GM19397 (cell line): ENCODE results near the gene LMNB1.
"Not testable (repeated sequence)": the region's sequence is repeated elsewhere in the genome, so short reads cannot be mapped to it uniquely, and the experiment has no call there.

Experiments used
- ATAC-seq: cut with Tn5 transposase; IDR thresholded peaks from one replicate; pipeline ENCODE4 v1.9.1; 2021; ENCODE audit warnings: mild to moderate bottlenecking, moderate library complexity; ENCODE audit not compliant: unreplicated experiment

The LMNB1 gene

DNA sequence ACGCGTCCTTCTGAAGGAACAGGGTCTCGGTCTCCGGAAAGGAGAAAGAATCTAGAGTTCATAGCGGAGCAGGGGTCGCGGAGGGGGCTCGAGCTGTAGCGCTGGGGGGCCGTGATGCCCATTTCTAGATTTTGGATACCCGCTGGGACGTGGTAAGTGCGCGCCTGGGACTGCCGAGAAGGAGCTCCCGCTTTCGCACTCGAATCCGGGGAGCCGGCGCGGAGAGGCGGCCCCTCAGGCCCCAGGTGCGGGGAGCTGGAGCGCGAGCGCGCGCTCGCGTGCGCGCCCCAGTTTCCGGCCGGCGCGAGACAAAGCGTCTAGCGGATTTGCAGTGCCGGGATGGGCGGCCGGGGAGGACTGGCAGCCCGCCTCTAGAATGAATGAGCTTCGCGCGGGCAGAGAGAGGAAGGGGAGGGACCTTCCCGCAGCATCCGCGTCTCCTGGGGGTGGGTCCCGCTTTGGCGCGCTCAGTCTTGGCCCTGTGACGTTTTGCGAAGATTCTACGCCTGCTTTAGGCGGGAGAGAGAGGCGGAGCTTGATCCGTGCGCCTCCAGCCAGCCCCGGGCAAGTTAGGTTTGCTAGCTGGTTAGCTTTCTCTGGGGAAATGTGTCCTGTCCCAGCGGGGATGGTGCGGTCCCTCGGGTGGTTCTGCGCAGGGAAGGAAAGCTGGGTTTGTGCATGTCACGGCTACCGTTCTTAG, 1.2 kb downstream of the LMNB1 start:
- ATAC-seq: peak; percentile 63

DNA sequence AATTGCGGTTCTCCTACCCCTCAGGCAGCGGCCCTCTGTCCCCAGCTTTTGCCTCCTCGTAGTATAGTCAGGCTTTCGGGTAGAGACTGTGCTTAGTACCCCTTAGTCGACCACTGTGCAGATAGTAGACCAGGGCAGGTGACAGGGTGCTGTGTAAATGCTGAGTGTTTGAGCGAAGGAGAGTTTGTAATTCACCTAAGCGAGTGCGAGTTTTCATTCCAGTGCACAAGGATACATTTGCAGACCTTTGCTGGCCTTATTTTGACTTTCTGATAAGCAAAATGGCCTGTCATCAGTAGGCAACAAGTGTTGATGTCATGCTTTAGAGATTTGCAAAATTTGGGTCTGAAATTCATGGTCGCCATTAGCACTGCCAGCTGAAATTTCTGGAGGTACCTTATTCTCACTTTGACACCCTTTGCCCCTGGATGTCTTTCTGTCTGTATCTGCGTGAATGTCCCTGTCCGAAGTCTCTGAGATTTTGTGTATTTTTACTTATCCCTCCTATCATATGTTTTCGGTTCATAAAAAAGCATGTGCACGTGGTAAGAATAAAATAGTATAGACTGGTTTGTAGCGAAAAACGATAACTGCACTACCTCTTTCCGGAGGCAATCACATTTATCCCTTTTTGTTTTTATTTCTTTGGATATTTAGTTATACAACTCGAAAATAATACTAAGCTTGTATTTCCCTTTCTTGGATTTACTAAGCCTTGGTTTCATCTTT, 1.9 kb downstream of the LMNB1 start:
- ATAC-seq: no peak

DNA sequence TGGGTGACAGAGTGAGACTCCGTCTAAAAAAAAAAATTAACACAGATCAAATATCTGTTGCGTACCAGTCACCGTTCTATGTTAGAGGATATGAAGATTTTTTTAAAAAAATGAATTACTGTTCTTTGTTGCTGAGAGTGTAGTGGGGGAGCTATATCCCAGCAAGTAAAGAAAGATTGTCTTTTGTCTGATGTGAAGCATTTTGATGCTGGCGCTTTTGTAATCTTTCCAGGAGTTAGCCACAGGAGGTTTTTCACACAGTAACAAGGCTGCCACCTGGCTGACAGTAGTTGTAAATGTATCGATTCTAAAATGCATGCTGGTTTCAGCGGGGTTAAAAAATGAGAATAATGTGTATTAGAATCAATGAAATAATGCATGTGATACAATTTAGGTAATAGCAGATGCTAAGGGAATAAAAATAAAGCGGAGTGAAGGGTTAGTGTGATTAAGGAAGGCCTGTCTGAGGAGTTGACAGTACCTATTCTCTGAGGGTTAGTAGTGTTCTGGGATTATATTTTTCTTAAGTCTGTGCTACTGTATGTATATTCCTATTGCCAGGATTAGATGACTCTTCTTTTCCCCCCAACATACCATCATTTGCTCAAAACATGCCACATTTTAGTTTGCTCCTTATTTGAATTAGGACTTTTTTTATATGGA, 3.4 kb downstream of the LMNB1 start:
- ATAC-seq: no peak

DNA sequence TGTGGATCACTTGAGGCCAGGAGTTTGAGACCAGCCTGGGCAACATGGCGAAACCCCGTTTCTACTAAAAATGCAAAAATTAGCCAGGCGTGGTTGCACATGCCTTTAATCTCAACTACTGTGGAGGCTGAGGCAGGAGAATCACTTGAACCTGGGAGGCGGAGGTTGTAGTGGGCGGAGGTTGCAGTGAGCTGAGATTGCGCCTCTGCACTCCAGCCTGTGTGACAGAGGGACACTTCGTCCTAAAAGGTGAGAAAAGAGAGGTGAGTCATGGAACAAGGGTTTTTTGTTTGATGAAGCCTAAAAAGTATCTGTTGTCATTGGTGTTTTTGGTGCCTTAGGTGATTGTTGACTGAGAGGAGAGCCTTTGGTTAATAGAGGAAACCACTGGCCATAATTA, 11.5 kb downstream of the LMNB1 start:
- not testable (repeated sequence) for ATAC-seq

DNA sequence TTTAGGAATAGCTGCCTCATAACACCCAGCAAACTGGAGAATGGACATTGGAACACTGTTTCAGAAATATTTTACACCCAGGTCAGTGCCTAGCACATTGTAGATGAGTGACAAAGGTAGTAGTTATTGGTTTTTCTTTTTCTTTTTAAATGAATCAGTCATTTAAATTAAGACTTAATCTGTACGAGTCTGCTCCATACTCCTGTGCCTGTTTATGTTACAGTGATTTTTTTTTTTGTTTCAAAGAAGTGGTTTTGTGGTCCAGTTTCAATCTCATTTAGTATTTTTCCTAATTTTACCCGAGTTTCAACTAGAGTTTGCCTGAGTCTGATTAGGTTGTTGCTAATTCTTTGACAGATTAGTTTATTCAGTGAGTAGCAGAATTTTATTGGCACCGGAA, 16.2 kb downstream of the LMNB1 start:
- ATAC-seq: no peak

DNA sequence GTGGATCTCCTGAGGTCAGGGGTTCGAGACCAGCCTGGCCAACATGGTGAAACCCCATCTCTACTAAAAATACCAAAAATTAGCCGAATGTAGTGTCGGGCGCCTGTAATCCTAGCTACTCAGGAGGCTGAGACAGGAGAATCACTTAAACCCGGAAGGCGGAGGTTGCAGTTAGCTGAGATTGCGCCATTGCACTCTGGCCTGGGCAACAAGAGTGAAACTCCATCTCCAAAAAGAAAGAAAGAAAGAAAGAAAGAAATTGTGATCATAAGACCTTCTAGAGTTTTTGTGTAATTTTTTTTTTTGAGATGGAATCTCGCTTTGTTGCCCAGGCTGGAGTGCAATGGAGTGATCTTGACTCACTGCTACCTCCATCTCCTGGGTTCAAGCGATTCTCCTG, 16.7 kb downstream of the LMNB1 start:
- ATAC-seq: not testable (repeated sequence)

DNA sequence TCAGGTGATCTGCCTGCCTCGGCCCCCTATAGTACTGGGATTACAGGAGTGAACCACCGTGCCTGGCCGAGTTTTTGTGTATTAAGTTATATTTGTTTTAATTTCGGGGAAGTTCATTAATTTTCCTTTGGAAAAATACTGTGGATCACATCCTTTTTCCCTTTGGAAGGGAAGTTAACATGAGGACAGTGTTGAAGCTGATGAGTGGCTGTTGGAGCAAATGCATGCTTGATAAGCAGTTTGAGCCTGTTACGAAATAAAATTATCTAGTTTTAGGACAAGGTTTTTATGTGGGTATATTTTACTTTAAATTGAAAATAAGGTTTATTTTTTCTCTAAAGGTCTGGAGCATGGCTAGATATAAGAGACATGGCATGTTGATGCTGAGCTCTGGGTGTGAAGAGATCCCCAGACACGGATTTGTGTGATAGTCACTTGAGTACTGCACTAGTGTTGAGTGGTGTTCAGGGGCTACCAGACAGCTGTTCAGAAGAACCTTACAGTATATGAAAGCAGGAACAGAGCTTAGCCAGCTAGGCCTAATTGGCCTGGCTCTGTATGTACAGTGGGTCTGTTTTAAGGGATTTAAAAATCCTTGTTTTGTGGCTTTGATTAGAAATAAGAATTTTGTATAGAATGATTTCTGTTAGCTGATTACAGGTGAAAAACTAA, 17.4 kb downstream of the LMNB1 start:
- no peak for ATAC-seq

DNA sequence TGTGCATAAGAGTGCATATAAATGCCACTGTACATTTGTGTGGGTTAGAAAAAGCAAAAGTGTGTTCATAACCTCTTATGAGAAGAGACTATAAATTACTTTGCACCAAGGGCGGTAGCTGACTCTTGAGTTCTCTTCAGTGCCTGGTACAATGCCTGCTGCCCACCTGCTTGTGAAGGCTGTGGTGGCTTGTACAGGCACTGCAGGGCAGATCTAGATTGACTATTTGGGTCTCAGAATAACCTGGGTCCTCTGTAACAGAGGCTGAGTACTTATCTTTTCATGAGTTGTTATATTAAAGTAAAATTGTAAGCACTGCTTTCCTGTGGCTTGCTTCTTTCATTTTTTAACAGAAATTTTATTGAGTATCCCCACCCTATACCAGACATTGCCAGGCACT, 22.8 kb downstream of the LMNB1 start:
- ATAC-seq: no peak

DNA sequence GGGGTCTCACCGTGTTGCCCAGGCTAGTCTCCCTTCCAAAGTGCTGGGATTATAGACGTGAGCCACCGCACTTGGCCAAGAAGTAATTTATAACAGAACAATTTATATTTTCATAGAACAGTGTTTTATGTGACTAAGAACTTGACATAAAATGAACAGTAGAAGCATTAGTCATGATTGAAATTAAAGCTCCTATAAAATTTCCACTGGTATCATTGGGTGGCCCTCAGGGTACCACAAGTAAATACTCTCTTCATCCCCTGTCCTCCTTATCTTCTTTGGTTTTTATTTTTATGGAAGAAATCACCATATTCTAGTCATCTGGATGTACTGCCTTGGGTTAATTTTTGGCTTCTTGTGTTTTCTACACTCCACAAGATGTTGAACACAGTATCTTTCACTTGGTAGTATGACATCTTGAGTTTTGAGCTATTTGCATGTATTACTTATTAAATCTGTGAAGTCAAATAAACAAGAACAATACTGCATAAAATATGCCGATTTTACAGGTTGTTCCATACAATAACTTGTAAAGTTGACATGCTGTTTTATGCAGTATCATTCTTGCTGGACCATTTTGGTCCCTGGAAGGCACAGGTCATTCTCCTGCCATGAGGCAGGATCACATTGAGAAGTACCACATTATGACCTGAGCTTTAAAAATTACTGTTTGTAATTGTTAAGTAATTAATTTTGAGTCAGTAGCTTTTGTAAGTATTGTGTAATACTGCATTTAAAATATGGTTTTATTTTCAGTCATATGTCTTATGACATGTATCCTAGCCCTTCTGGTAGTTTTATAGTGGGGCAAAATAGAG, 24.4 kb downstream of the LMNB1 start:
- no peak for ATAC-seq

DNA sequence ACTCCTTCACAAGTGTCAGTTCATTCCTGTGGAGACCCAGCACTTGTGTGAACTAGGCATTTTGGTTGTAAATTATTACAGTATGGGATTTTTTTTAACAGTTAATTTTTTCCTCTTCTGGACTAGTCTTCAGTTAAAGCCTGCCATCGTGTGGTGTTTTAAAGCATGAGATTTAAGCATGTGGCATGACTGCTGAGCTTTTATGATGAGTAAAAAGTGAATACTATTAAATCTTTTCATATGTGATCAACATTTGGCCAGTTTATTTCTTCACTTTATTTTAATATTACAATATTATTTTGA, 25.0 kb downstream of the LMNB1 start:
- ATAC-seq: no peak

DNA sequence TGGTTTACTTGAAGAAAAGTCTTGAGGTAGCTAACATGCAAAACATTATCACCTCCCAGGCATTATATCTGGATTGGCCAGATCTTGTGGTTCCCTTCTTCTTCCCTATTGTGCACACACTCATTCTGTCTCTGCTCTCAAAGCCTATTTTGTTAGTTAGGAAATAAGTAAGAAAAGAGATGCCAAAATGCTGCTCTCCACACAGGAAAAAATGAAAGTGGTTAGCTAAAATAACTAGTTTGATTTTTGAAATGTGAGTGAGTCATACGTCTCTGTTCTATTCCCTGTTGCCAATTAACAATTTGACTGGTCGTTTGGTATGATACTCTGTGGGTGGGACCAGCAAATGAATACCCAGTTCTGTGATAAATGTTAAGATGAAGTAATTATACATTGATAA, 28.1 kb downstream of the LMNB1 start:
- no peak for ATAC-seq

DNA sequence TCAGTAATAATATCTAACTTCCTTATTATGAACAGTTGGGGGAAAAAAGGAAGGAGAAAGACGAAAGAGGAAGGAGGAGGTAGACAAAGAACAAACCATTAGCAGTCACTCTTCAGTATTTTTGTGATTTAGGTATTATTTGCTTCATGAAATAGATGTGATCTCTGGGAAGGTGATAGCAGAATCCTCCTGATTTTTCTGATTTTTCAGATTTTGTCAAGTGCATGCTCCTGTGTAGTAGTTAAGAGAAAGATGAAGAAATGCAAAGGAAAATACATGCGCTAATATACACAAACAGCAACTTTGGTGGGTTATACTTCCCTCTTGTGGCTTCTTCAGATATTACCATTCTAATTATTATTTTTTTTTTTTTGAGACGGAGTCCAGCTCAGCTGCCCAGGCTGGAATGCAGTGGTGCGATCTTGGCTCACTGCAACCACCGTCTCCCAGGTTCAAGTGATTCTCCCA, 31.6 kb downstream of the LMNB1 start:
- ATAC-seq: peak; percentile 41

DNA sequence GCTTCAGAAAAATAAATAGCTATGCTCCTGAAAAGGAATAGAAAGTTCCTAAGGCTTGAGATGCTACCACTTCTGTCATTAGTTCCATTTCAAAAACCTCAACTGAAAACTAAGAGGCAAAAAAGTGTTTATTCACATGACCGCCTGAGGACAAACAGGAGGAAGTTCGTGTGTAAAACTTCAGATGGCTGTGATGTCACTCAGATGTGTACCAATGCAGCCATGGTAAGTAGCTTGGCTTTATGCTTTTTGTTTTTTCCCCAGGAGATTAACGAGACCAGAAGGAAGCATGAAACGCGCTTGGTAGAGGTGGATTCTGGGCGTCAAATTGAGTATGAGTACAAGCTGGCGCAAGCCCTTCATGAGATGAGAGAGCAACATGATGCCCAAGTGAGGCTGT, 33.0 kb downstream of the LMNB1 start:
- ATAC-seq: no peak

DNA sequence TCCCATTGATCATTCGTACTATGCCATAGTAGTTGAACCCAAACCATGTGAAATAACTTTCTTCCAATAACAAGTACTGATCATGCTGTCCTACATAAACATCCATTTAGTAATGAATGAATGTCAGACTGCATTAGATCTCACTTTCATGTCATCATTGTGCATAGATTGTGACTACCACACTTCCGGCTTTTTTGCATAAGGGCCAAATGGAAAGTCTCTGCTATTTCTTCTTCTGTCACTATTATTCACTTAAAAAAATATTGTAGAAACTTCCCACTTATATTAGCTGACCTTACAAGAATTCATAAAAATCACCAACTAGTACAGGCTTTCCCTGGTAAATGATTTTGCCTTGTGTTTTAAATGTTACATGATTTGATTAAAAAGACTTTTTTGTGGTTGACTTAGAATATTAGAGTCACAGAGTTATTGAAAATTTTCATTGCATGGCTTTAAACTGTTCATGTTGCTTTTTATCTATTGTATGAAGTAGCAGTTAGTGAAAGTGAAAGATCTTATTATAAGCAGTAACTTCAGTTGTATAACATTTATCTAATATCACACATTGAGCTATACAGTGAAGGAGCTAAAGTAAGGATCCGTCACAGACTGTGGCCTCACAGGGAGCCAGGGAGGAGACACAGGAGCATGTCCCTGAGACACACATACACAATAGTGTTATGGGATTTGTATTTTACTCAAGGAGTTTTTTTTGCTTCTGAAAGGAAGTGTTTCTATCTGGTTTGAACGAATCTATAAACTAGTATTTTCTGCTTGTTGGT, 33.9 kb downstream of the LMNB1 start:
- no peak for ATAC-seq

DNA sequence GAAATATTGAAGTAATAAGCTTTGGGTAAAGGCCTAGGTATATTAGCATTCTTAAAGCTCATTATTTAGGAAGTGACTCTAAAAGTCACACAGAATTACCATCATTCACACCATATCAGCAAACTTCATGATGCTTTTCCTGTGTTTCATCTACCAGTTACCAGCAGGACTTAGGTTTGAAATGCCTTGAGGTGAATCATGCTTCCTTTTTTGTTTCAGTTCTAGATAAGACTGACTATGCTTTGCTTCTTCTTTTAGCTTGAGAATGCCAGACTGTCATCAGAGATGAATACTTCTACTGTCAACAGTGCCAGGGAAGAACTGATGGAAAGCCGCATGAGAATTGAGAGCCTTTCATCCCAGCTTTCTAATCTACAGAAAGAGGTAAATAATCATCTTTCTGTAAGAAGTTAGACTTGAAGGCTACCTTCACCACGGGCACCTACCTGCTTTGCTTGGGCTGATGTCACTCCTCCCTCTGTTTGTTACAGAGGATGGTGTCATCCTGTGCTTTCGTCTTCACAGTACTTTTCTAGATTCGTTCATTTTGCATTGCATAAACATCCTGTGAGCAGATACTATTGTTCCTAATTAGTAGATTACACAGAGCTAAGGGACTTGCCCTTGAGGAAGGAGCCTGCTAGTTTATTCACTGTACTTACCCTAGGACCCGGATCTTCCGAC, 34.7 kb downstream of the LMNB1 start:
- ATAC-seq: no peak

DNA sequence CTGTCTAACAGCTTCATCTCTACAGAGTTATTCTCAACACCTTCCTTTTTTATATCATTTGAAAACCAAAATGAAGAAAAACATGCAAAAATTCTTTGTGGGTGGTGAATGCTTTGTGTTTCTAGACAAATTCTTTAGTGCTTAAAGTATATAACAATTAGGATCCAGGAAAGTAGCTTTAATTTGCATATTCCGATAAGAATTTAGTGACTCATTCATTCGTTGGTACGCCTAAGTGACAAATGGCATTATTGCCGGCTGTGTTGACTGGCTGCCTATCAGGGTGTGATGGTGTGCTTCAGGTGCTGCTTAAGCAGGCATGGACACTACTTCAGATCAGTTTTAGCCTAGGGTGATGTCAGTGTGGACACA, 35.2 kb downstream of the LMNB1 start:
- no peak for ATAC-seq

DNA sequence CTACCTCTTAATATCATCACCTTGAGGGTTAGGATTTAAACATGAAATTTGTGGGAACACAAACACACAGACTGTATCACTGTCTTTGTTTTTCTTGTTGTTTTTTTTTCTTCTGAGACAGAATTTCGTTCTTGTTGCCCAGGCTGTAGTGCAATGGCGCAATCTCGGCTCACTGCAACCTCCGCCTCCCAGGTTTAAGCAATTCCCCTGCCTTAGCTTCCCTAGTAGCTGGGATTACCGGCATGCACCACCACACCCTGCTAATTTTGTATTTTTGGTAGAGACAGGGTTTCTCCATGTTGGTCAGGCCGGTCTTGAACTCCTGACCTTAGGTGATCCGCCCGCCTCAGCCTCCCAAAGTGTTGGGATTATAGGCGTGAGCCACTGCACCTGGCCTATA, 36.9 kb downstream of the LMNB1 start:
- not testable (repeated sequence) for ATAC-seq

DNA sequence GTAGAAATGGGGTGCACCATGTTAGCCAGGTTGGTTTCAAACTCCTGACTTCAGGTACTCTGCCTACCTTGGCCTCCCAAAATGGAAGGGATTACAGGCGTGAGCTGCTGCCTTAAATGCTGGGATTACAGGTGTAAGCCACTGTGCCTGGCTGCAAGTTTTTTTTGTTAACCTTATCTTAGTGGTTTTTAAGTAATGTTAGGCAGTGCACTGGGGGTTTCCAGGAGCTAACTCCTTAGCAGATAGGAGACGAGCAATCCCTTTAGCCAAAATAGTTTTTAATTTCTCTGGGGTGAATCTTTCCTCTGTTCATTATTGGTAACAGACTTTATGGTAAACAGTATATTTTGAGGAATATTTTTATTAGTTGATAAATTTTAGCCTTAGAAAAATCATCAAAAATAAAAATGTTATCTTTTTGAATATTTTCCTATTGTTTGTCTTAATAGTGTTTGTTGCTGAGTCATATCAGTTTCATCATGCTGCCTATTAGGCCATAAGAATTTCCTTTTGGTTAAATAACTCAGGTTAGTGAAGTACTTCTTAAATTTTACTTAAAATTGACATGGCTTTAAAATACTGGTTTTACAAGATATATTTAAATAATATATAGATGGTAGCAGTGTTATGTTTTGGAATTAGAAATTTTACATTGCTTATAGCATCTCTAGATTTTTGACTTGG, 37.9 kb downstream of the LMNB1 start:
- no peak for ATAC-seq

DNA sequence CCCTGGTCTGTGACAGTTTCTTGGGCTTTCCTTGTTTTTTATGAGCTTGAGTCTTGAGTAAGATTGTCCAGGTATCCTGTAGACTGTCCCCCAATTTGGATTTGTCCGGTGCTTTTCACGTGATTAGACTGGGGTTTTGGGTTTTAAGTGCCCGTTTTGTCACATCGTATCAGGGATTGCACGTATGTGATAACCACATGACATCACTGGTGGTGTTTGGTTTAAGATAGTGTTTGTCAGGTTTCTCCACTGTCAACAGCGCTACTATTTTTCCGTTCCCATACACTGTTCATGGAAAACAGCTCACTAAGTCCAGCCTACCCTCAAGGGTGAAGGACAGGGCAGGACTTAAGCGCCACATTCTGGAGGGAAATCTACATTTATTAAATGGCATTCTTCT, 39.7 kb downstream of the LMNB1 start:
- ATAC-seq: no peak
